ENCODE measurements around the gene BTG1.

The BTG1 gene

GRCh38 chr12:92132288-92132687 is 13.4 kb downstream of the BTG1 start:
- no peak for DNase-seq

GRCh38 chr12:92130999-92131398 is 14.6 kb downstream of the BTG1 start:
- no peak for DNase-seq

- DNase-seq: no peak
Observed at GRCh38 chr12:92129609-92130008, 16.0 kb downstream of the BTG1 start.

- no peak for DNase-seq
Observed at GRCh38 chr12:92128612-92129011, 17.0 kb downstream of the BTG1 start.

GRCh38 chr12:92124689-92125029 is 21.0 kb downstream of the BTG1 start:
- DNase-seq: no peak

GRCh38 chr12:92123780-92124688 is 21.6 kb downstream of the BTG1 start:
- no peak for DNase-seq

GRCh38 chr12:92122941-92123779 is 22.5 kb downstream of the BTG1 start:
- no peak for DNase-seq

GRCh38 chr12:92121826-92122225 is 23.8 kb downstream of the BTG1 start:
- no peak for DNase-seq

- DNase-seq: no peak
Observed at GRCh38 chr12:92118826-92119536, 26.7 kb downstream of the BTG1 start.

GRCh38 chr12:92114834-92115233 is 30.8 kb downstream of the BTG1 start:
- no peak for DNase-seq

GRCh38 chr12:92111256-92111655 is 34.4 kb downstream of the BTG1 start:
- no peak for DNase-seq

GRCh38 chr12:92110083-92110640 is 35.5 kb downstream of the BTG1 start:
- no peak for DNase-seq

GRCh38 chr12:92109613-92110012 is 36.0 kb downstream of the BTG1 start:
- DNase-seq: no peak

- no peak for DNase-seq
Observed at GRCh38 chr12:92108651-92109050, 37.0 kb downstream of the BTG1 start.

GRCh38 chr12:92107621-92108131 is 38.0 kb downstream of the BTG1 start:
- no peak for DNase-seq

GRCh38 chr12:92107094-92107493 is 38.6 kb downstream of the BTG1 start:
- no peak for DNase-seq

- no peak for DNase-seq
Observed at GRCh38 chr12:92105676-92106075, 40.0 kb downstream of the BTG1 start.

- no peak for DNase-seq
Observed at GRCh38 chr12:92105110-92105509, 40.5 kb downstream of the BTG1 start.

- DNase-seq: no peak
Observed at GRCh38 chr12:92102606-92103005, 43.0 kb downstream of the BTG1 start.

- DNase-seq: no peak
Observed at GRCh38 chr12:92098594-92099380, 46.9 kb downstream of the BTG1 start.

- no peak for DNase-seq
Observed at GRCh38 chr12:92096346-92097136, 49.1 kb downstream of the BTG1 start.
